Adrenal gland (tissue), 5 donors: ENCODE data around the gene ATRN.

Experiments
- POLR2A ChIP-seq, 2 donors: fragments of 450-650 bp; IDR thresholded peaks; one replicate each; pipeline ENCODE4 v1.6.1; 2017; ENCODE audit warnings: antibody characterized with exemption in 2 of 2, mild to moderate bottlenecking in 2 of 2, moderate library complexity in 1 of 2
- TF ChIP-seq, protein P1 (sequence below), 6 experiments: fragments of 450-650 bp in 4 of 6; fragments of 200-600 bp in 2 of 6; sonication (generic) in 1 of 6; IDR thresholded peaks; 1 replicate in 5 of 6; 2 replicates in 1 of 6; pipeline versions ENCODE4 v1.5.1 to v1.8.0; 2016 to 2021; ENCODE audit warnings: antibody characterized with exemption in 6 of 6, mild to moderate bottlenecking in 2 of 6, moderate library complexity in 1 of 6
- donor health status: DM: no; HTN: no; CAD: no.

GRCh38 chr20:3603108-3603507 lies 132.3 kb downstream of the ATRN start:
- TF ChIP-seq, protein P1, sequence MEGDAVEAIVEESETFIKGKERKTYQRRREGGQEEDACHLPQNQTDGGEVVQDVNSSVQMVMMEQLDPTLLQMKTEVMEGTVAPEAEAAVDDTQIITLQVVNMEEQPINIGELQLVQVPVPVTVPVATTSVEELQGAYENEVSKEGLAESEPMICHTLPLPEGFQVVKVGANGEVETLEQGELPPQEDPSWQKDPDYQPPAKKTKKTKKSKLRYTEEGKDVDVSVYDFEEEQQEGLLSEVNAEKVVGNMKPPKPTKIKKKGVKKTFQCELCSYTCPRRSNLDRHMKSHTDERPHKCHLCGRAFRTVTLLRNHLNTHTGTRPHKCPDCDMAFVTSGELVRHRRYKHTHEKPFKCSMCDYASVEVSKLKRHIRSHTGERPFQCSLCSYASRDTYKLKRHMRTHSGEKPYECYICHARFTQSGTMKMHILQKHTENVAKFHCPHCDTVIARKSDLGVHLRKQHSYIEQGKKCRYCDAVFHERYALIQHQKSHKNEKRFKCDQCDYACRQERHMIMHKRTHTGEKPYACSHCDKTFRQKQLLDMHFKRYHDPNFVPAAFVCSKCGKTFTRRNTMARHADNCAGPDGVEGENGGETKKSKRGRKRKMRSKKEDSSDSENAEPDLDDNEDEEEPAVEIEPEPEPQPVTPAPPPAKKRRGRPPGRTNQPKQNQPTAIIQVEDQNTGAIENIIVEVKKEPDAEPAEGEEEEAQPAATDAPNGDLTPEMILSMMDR (IDR thresholded peaks at IDR 0.05): no peak
- no peak for TF ChIP-seq POLR2A (IDR thresholded peaks at IDR 0.05)
